Trophoblast cell (in vitro differentiated cells and primary cell): ENCODE data around the gene GRAMD4.

ENCODE experiments used
- DNase-seq, 2 donors: peaks; one replicate each; pipeline ENCODE4 v3.0.0-alpha.2; 2016
- H2AFZ ChIP-seq: 2 replicates; pipeline ENCODE4 v1.6.1; 2013; ENCODE audit warnings: low read length, moderate library complexity, mild to moderate bottlenecking; ENCODE audit not compliant: insufficient read depth, poor library complexity
- H2AK5ac ChIP-seq: 2 replicates; pipeline ENCODE4 v1.6.1; 2013; ENCODE audit warnings: mild to moderate bottlenecking, low read length
- H2BK120ac ChIP-seq: 2 replicates; pipeline ENCODE4 v1.6.1; 2013; ENCODE audit warnings: low read length, mild to moderate bottlenecking, moderate library complexity; ENCODE audit not compliant: insufficient read depth, poor library complexity
- H2BK12ac ChIP-seq: 2 replicates; pipeline ENCODE4 v1.6.1; 2013; ENCODE audit warnings: mild to moderate bottlenecking, low read length, moderate library complexity
- H2BK5ac ChIP-seq: 2 replicates; pipeline ENCODE4 v1.6.1; 2013; ENCODE audit warnings: low read length, low read depth, moderate library complexity, mild to moderate bottlenecking; ENCODE audit not compliant: poor library complexity
- H3K14ac ChIP-seq: 2 replicates; pipeline ENCODE4 v1.6.1; 2013; ENCODE audit warnings: mild to moderate bottlenecking, low read length
- H3K18ac ChIP-seq: 2 replicates; pipeline ENCODE4 v1.6.1; 2013; ENCODE audit warnings: mild to moderate bottlenecking, low read length
- H3K23ac ChIP-seq: 2 replicates; pipeline ENCODE4 v1.6.1; 2013; ENCODE audit warnings: low read length
- H3K27ac ChIP-seq: 2 replicates; pipeline ENCODE4 v1.5.1; 2013; ENCODE audit warnings: low read depth, mild to moderate bottlenecking, inconsistent platforms, low read length, moderate library complexity
- H3K27me3 ChIP-seq: 2 replicates; pipeline ENCODE4 v1.6.1; 2013; ENCODE audit warnings: inconsistent platforms, mild to moderate bottlenecking, low read length, moderate library complexity; ENCODE audit not compliant: insufficient read depth
- H3K36me3 ChIP-seq, 2 experiments: 1 replicate in 1 of 2; 2 replicates in 1 of 2; pipeline ENCODE4 v1.6.1; 2013; ENCODE audit warnings: low read length in 2 of 2, mild to moderate bottlenecking in 2 of 2, moderate library complexity in 1 of 2; ENCODE audit not compliant: insufficient read depth in 2 of 2, control insufficient read depth in 1 of 2
- H3K4ac ChIP-seq: 2 replicates; pipeline ENCODE4 v1.6.1; 2013; ENCODE audit warnings: low read depth, mild to moderate bottlenecking, low read length, moderate library complexity
- H3K4me1 ChIP-seq, 2 experiments: 1 replicate in 1 of 2; 2 replicates in 1 of 2; pipeline ENCODE4 v1.6.1; 2013; ENCODE audit warnings: low read length in 2 of 2, mild to moderate bottlenecking in 2 of 2, moderate library complexity in 1 of 2; ENCODE audit not compliant: insufficient read depth in 2 of 2, control insufficient read depth in 1 of 2
- H3K4me2 ChIP-seq: 2 replicates; pipeline ENCODE4 v1.6.1; 2013; ENCODE audit warnings: inconsistent platforms, mild to moderate bottlenecking, low read length, moderate library complexity
- H3K4me3 ChIP-seq: 2 replicates; pipeline ENCODE4 v1.5.1; 2013; ENCODE audit warnings: mild to moderate bottlenecking, low read depth, low read length, inconsistent platforms
- H3K79me1 ChIP-seq: one replicate; pipeline ENCODE4 v1.6.1; 2013; ENCODE audit warnings: low read length
- H3K79me2 ChIP-seq: 2 replicates; pipeline ENCODE4 v1.6.1; 2013; ENCODE audit warnings: low read length, mild to moderate bottlenecking; ENCODE audit not compliant: control insufficient read depth, insufficient read depth, poor library complexity
- H3K9ac ChIP-seq: 2 replicates; pipeline ENCODE4 v1.6.1; 2013; ENCODE audit warnings: mild to moderate bottlenecking, low read length
- H3K9me3 ChIP-seq: 2 replicates; pipeline ENCODE4 v1.6.1; 2013; ENCODE audit warnings: low read depth, mild to moderate bottlenecking, control low read depth, inconsistent platforms, low read length; ENCODE audit not compliant: insufficient read depth
- H4K12ac ChIP-seq: 2 replicates; pipeline ENCODE4 v1.6.1; 2013; ENCODE audit warnings: low read depth, mild to moderate bottlenecking, low read length, moderate library complexity
- H4K8ac ChIP-seq: 2 replicates; pipeline ENCODE4 v1.6.1; 2013; ENCODE audit warnings: low read depth, mild to moderate bottlenecking, low read length, moderate library complexity
- H4K91ac ChIP-seq: one replicate; pipeline ENCODE4 v1.6.1; 2013; ENCODE audit warnings: low read depth, mild to moderate bottlenecking, low read length, moderate library complexity
- WGBS: extraction: QIAGEN DNeasy Blood & Tissue Kit; methylation state at CpG from one replicate; pipeline ENCODE4 v1.1.7; 2013; ENCODE audit warnings: missing lambda C conversion rate; ENCODE audit not compliant: insufficient read length, insufficient coverage; ENCODE audit errors: extremely low coverage; 5-methylcytosine and 5-hydroxymethylcytosine counted together

Gene GRAMD4

GRCh38 chr22:46677323-46678002, 57.3 kb downstream of the GRAMD4 start:
- Histone ChIP-seq H2BK5ac (no peak overlapping the region), H3K4ac (no peak overlapping the region), H4K12ac (no peak overlapping the region), H3K79me2 (no peaks in the 10 kb centered on the region), H3K4me2 (no peak overlapping the region), H3K23ac (no peak overlapping the region), H3K9ac (no peak overlapping the region), H3K27ac (no peak overlapping the region), H2AFZ (no peak overlapping the region), H3K9me3 (peaks cover 1% of the 10 kb centered on the region), H3K4me1 (no peaks in the 10 kb centered on the region), H3K4me3 (no peak overlapping the region), H2BK12ac (no peak overlapping the region), H2AK5ac (no peak overlapping the region), H4K8ac (no peak overlapping the region), H3K79me1 (no peaks in the 10 kb centered on the region), H3K14ac (no peak overlapping the region), H2BK120ac (no peak overlapping the region), H3K36me3 (peaks cover 12 to 35% of the 10 kb centered on the region in 2 experiments), H4K91ac (no peak overlapping the region), H3K18ac (no peak overlapping the region), H3K27me3 (no peaks in the 10 kb centered on the region)
- no CpG with 5 or more reads among the region's 28 CpGs for WGBS
- no peak for DNase-seq

- peaks cover 1% of the 10 kb centered on the region for H3K9me3 ChIP-seq
- no peak overlapping the region for H3K4ac ChIP-seq
- no peak for DNase-seq
- H2BK5ac ChIP-seq, result no peak overlapping the region
- no peak overlapping the region for H2AFZ ChIP-seq
- H3K79me1 ChIP-seq, result no peaks in the 10 kb centered on the region
- no peak overlapping the region for H4K8ac ChIP-seq
- no peak overlapping the region for H3K4me3 ChIP-seq
- H3K27ac ChIP-seq, result no peak overlapping the region
- H3K14ac ChIP-seq, result no peak overlapping the region
- H2BK120ac ChIP-seq, result no peak overlapping the region
- H2AK5ac ChIP-seq, result no peak overlapping the region
- H3K27me3 ChIP-seq, result no peaks in the 10 kb centered on the region
- no peaks in the 10 kb centered on the region for H3K4me1 ChIP-seq
- H4K12ac ChIP-seq, result no peak overlapping the region
- no peak overlapping the region for H3K18ac ChIP-seq
- H3K36me3 ChIP-seq, result peaks cover 12 to 29% of the 10 kb centered on the region in 2 experiments
- H3K9ac ChIP-seq, result no peak overlapping the region
- no CpG with 5 or more reads among the region's 31 CpGs for WGBS
- no peak overlapping the region for H3K4me2 ChIP-seq
- no peak overlapping the region for H3K23ac ChIP-seq
- no peak overlapping the region for H4K91ac ChIP-seq
- no peak overlapping the region for H2BK12ac ChIP-seq
- no peaks in the 10 kb centered on the region for H3K79me2 ChIP-seq
Measured at GRCh38 chr22:46678003-46678657, 57.9 kb downstream of the GRAMD4 start.

GRCh38 chr22:46678785-46679700, 58.9 kb downstream of the GRAMD4 start:
- no peak overlapping the region for H4K91ac ChIP-seq
- no peak overlapping the region for H3K4ac ChIP-seq
- no peaks in the 10 kb centered on the region for H3K79me2 ChIP-seq
- H3K27ac ChIP-seq, result no peak overlapping the region
- H3K9me3 ChIP-seq, result peaks cover 2% of the 10 kb centered on the region
- H3K36me3 ChIP-seq, result peaks cover 12 to 20% of the 10 kb centered on the region in 2 experiments
- no peak overlapping the region for H3K14ac ChIP-seq
- H3K4me2 ChIP-seq, result no peak overlapping the region
- H4K8ac ChIP-seq, result no peak overlapping the region
- no peak for DNase-seq
- H2BK5ac ChIP-seq, result no peak overlapping the region
- no peaks in the 10 kb centered on the region for H3K27me3 ChIP-seq
- no peaks in the 10 kb centered on the region for H3K4me1 ChIP-seq
- H3K79me1 ChIP-seq, result no peaks in the 10 kb centered on the region
- no peak overlapping the region for H3K23ac ChIP-seq
- H2AFZ ChIP-seq, result no peak overlapping the region
- no peak overlapping the region for H3K18ac ChIP-seq
- no CpG with 5 or more reads among the region's 44 CpGs for WGBS
- no peak overlapping the region for H2AK5ac ChIP-seq
- no peak overlapping the region for H3K4me3 ChIP-seq
- H4K12ac ChIP-seq, result no peak overlapping the region
- no peak overlapping the region for H2BK120ac ChIP-seq
- no peak overlapping the region for H2BK12ac ChIP-seq
- no peak overlapping the region for H3K9ac ChIP-seq

DNA sequence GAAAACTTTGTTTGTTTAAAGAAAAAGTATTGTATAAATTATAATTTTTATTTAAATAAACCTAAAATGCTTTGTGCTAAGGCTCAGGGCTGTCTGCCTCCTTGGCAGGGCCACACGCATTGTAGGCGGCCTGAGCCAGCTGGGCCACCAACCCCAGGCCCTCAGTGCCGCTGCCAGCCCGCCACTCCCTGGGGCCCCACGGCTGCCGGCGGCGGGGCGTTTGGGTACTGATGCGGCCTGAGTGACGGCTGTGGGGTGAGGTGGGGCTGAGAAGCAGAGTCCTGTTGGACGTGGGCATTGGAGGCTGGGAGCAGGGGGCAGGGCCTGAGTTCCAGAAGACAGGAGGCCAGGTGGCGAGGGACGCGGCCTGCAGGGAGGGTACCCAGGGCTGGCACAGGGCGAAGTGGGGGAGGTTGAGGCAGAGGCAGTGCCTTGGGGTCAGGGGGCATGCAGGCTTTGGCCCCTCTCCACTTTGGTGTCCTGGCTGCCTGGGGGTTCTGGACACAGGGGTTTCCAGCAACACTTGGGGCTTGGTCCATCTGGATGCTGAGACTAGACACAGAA, 59.6 kb downstream of the GRAMD4 start:
- H3K79me1 ChIP-seq, result no peaks in the 10 kb centered on the region
- no CpG with 5 or more reads among the region's 16 CpGs for WGBS
- H2BK120ac ChIP-seq, result no peak overlapping the region
- H2AK5ac ChIP-seq, result no peak overlapping the region
- H2AFZ ChIP-seq, result no peak overlapping the region
- no peak overlapping the region for H3K4ac ChIP-seq
- H3K23ac ChIP-seq, result no peak overlapping the region
- H3K9me3 ChIP-seq, result peaks cover 3% of the 10 kb centered on the region
- peaks cover 12 to 19% of the 10 kb centered on the region in 2 experiments for H3K36me3 ChIP-seq
- no peak overlapping the region for H3K4me2 ChIP-seq
- no peak overlapping the region for H3K14ac ChIP-seq
- no peak overlapping the region for H3K27ac ChIP-seq
- no peak overlapping the region for H2BK5ac ChIP-seq
- no peak overlapping the region for H2BK12ac ChIP-seq
- H3K4me3 ChIP-seq, result no peak overlapping the region
- H3K18ac ChIP-seq, result no peak overlapping the region
- H3K27me3 ChIP-seq, result no peaks in the 10 kb centered on the region
- no peak overlapping the region for H4K12ac ChIP-seq
- H3K79me2 ChIP-seq, result no peaks in the 10 kb centered on the region
- no peak overlapping the region for H4K8ac ChIP-seq
- no peak overlapping the region for H4K91ac ChIP-seq
- no peak for DNase-seq
- no peaks in the 10 kb centered on the region for H3K4me1 ChIP-seq
- H3K9ac ChIP-seq, result no peak overlapping the region
